NOMO-1 treated with DMSO at 0.1 percent for 48 hours (cell line): Measurements from ENCODE around the gene SPSB1.
A peak's percentile ranks its signal among the peaks of the same experiment; 100 is the strongest.

Source experiments
- DNase-seq: peaks from one replicate; lab custom pipeline; 2025; ENCODE audit not compliant: unreplicated experiment; lab: John Stamatoyannopoulos, UW

Gene SPSB1

GRCh38 chr1:9299571-9300541 lies 7.2 kb downstream of the SPSB1 start:
- peak; percentile 29 for DNase-seq

DNA sequence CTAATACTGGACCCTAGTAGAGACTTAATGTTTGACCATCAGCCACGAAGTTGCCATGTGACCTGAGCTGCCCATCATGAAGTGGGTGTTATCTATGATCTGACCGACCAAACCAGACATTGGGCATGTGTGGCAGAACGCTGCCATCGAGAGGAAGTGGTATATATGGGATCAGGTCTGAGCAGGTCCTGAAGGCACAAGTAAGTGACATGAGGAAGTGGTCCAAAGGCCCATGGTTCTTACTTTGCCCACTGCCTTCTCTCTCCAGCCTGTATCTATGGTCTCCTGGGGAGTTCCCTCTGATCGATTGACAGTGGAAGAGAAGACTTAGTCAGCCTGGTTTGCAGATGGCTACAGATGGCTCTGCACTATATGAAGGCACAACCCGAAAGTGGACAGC lies 7.9 kb downstream of the SPSB1 start:
- peak; percentile 36 for DNase-seq

- no peak for DNase-seq
Observed at GRCh38 chr1:9302745-9303524, 10.2 kb downstream of the SPSB1 start.

DNA sequence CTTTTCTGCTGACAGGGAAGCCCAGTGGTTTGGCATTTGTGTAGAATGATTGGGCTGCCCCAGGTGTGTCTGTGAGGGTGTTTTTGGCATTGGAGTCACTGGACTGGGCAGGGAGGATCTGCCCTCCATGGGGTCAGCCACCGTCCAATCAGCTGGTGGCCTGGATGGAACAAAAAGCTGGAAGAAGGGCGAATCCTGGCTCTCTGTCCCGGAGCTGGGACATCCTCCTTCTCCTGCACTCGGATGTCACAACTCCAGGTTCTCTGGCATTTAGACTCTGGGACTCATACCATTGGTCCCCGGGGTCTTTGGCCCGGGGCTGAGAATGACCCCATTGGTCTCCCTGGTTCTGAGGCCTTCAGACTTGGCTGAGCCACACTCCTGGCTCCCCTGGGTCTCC lies 11.2 kb downstream of the SPSB1 start:
- DNase-seq = no peak

GRCh38 chr1:9305216-9305615 lies 12.5 kb downstream of the SPSB1 start:
- no peak for DNase-seq

DNA sequence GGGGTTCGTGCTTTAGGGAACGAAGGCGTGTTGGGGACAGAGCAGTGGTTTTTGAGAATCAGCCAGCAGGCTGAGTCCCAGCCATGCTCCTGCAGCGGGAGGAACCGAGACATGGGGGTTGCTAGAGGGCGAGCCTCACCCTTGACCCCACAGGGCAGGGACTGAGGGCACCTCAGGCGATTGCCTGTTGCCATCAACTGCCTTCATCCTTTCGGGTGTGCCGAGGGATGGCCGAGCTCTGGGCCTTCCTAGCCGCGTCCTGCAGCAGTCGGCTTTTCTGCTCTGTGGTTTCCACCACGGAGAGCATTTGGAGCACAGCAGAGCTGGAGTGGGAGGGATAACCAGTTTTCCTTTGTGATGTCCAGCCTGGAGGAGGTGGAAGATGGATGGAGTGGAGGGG lies 13.3 kb downstream of the SPSB1 start:
- DNase-seq = no peak

- no peak for DNase-seq
Observed at GRCh38 chr1:9307303-9307702, 14.6 kb downstream of the SPSB1 start.

DNA sequence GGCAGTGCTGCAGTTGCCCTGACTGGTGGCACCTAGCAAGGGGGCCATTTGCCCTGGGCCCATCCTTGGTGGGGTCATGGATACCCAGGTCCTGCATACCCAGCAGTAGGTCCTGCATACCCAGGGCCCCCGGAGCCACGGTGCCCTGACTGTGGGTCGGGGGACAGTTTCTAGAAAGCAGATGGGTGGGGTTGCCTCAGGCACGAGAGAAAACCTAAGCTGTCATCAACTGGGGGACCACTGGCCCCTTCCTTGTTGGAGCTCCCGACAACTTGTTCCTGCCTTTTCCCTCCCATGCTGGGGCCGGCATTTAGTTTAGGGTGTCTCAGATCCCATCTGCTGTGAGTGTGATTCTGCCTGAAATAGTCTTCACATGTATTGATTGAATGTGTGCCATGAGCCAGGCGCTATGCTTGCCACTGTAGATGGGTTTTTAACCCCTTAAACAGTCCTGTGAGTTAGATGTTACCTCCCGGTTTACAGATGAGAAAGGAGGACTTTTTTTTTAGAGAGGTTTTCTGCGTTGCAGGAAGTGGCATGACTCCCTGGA lies 15.6 kb downstream of the SPSB1 start:
- no peak for DNase-seq

DNA sequence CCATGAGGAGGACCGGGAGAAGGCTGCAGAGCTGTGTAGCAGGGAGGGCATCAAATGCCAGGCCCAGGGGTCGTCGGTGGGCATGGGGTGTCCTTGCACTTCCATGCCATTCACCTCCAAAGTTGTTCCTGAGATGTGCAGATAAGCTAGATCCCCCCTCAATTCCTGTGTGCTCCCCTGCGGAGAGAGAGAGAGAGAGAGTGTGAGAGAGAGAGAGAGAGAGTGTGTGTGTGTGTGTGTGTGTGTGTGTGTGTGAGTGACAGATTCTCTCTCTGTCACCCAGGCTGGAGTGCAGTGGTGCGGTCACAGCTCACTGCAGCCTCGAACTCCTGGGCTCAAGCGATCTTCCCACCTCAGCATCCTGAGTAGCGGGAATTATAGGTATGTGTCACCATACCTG lies 16.4 kb downstream of the SPSB1 start:
- DNase-seq = no peak

- DNase-seq = no peak
Observed at GRCh38 chr1:9309991-9310390, 17.3 kb downstream of the SPSB1 start.

- DNase-seq = no peak
Observed at GRCh38 chr1:9311029-9311428, 18.3 kb downstream of the SPSB1 start.

GRCh38 chr1:9311479-9311878 lies 18.8 kb downstream of the SPSB1 start:
- no peak for DNase-seq

DNA sequence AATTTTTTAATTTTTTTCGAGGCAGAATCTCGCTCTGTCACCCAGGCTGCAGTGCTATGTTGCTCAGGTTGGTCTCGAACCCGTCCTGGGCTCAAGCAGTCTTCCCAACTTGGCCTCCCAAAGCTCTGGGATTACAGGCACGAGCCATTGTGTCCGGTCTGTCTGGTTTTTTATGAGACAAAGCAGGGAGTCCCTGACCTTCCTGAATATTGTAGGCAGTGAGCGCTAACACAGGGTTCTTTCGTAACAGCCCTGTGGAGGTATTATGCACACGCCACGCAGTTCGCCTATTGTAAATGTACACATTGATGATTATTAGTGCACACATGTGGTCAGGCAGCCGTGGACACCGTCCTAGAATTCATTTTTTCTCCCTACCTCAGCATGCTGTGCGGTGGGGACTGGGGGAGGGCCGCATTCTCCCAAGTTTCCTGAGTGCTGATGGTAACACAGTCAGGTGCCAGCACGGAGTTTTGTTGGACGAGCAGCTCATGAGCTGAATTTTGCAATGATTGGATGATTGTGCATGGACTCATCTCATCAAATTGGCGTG lies 19.6 kb downstream of the SPSB1 start:
- DNase-seq = no peak

- DNase-seq = no peak
Observed at GRCh38 chr1:9313576-9313975, 20.9 kb downstream of the SPSB1 start.

DNA sequence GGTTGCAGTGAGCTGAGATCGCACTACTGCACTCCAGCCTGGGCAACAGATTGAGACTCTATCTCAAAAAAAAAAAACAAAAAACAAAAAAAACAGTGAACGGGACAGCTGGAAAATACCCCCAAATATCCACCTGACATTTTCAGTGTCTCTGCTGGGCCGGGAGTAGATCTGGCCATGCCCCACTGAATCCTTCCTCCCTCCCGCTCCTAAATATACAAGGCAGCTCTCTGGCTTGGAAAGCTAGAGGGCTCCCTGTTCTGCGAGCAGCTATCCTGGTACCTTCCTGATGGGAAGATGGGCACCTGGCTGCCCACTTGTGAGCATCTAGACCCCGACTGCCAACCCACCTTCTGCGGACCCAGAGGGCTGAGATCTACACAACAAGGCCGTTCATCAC lies 21.4 kb downstream of the SPSB1 start:
- DNase-seq = no peak

DNA sequence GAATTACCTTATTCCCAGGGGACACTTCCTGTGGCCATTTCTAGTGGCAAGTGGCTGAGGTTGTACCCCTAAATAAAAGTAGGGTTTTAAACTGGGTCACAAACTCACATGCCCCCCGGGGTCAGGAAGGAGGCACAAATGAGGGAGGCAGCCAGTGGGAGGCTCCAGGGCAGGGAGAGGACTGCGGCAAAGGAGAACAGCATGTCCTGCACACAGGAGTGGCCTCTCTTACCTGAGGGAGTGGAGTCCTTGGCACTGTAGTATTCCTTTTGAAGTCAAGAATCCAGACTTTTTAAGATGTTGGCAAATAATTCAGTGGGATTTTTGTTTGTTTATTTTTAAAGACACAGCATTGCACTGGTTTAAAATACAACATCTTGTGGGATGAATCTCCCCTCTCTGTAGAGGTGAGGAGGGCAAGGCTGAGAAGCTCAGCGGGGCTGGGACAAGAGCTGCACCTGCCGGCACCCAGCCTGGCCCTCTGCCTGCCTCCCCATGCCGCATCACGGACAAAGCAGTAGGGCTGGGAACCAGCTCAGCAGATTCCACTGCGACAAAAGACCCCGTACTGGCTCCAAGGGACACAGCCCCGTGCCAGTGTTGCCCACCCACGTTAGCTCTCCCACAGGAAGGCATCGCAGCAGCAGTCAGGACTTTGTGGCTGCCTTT lies 22.2 kb downstream of the SPSB1 start:
- DNase-seq = no peak

- DNase-seq = no peak
Observed at GRCh38 chr1:9315411-9316079, 22.9 kb downstream of the SPSB1 start.

GRCh38 chr1:9316080-9316444 lies 23.4 kb downstream of the SPSB1 start:
- no peak for DNase-seq

- DNase-seq = no peak
Observed at GRCh38 chr1:9316512-9316911, 23.8 kb downstream of the SPSB1 start.

- no peak for DNase-seq
Observed at GRCh38 chr1:9317072-9317471, 24.4 kb downstream of the SPSB1 start.
